Activated CD8-positive, alpha-beta T cell treated with anti-CD3 and anti-CD28 coated beads, Interleukin-2, amount 10 ng/mL, durations not matched to agents 7 days and 5 days (primary cell): Measurements from ENCODE around the gene E2F4. TPM values are rescaled to one million over a fixed set of nuclear protein-coding genes. Genes with fewer than 3 reads are reported as not detected.

Source experiments
- ATAC-seq: fragments of 150-1000 bp; cut with Tn5 transposase; one replicate; pipeline ENCODE4 v1.10.0; 2021; ENCODE audit warnings: moderate library complexity
- CTCF ChIA-PET: fragments of 350-600 bp; sonication (Branson Sonifier 250); formaldehyde crosslinking; loops from one replicate; lab custom pipeline; 2021; ENCODE audit warnings: antibody characterized with exemption; lab: Charles Lee
- POLR2A ChIA-PET: fragments of 350-600 bp; sonication (Branson Sonifier 250); formaldehyde crosslinking; loops from one replicate; lab custom pipeline; 2021; ENCODE audit warnings: antibody characterized with exemption; lab: Charles Lee
- DNase-seq: peaks from one replicate; pipeline ENCODE4 v3.0.0-alpha.2; 2020
- H3K27ac Mint-ChIP-seq: one replicate; pipeline ENCODE4 v1.8.0; 2021; ENCODE audit warnings: mild to moderate bottlenecking, mixed read lengths
- H3K27me3 Mint-ChIP-seq: one replicate; pipeline ENCODE4 v1.8.0; 2021; ENCODE audit warnings: low read depth, mixed read lengths
- H3K36me3 Mint-ChIP-seq: one replicate; pipeline ENCODE4 v1.8.0; 2021; ENCODE audit warnings: low read depth, mixed read lengths
- H3K4me1 Mint-ChIP-seq: one replicate; pipeline ENCODE4 v1.8.0; 2021; ENCODE audit warnings: low read depth, mixed read lengths
- H3K4me3 Mint-ChIP-seq: one replicate; pipeline ENCODE4 v1.8.0; 2021; ENCODE audit warnings: mild to moderate bottlenecking, mixed read lengths
- H3K9me3 Mint-ChIP-seq: one replicate; pipeline ENCODE4 v1.8.0; 2022; ENCODE audit warnings: mixed read lengths; ENCODE audit not compliant: insufficient read depth
- total RNA-seq, 2 experiments: library from RNA; stranded (reverse); gene quantifications; one replicate each; pipeline ENCODE4 v1.2.3, GENCODE V29; 2021

Gene E2F4
- total RNA-seq, 2 experiments from 2014 or later = 134 to 138 TPM

GRCh38 chr16:67202956-67203493, 11.1 kb downstream of the E2F4 start:
- H3K36me3 Mint-ChIP-seq = peaks cover 28% of the 10 kb centered on the region
- H3K27me3 Mint-ChIP-seq = no peaks in the 10 kb centered on the region
- ChIA-PET CTCF (no interaction called here), POLR2A (interaction anchor here (0.5 to 2.1 kb wide), 2 partner anchors 24 to 166 kb away, joined by 3 to 7 read pairs; partner anchors contain the start of gene TMEM208)
- no peak overlapping the region for H3K4me3 Mint-ChIP-seq
- no peak overlapping the region for H3K27ac Mint-ChIP-seq
- H3K9me3 Mint-ChIP-seq = no peaks in the 10 kb centered on the region
- ATAC-seq (no peak), DNase-seq (no peak)
- H3K4me1 Mint-ChIP-seq = no peaks in the 10 kb centered on the region

- DNase-seq (no peak), ATAC-seq (no peak)
- H3K36me3 Mint-ChIP-seq = peaks cover 24% of the 10 kb centered on the region
- ChIA-PET CTCF (interaction anchor here (1.0 kb wide), 1 partner anchor 194 kb away, joined by 3 read pairs; no protein-coding TSS in a partner anchor), POLR2A (interaction anchor here (2.1 kb wide), 1 partner anchor 23 kb away, joined by 7 read pairs; the partner anchor contains the start of gene TMEM208)
- H3K4me1 Mint-ChIP-seq = no peaks in the 10 kb centered on the region
- no peaks in the 10 kb centered on the region for H3K9me3 Mint-ChIP-seq
- H3K4me3 Mint-ChIP-seq = no peak overlapping the region
- H3K27me3 Mint-ChIP-seq = no peaks in the 10 kb centered on the region
- peak overlapping the region; percentile 25 for H3K27ac Mint-ChIP-seq
These were observed 12.1 kb downstream of the E2F4 start for GRCh38 chr16:67204076-67204475.

GRCh38 chr16:67206129-67206837, 14.3 kb downstream of the E2F4 start:
- no peaks in the 10 kb centered on the region for H3K27me3 Mint-ChIP-seq
- H3K9me3 Mint-ChIP-seq = no peaks in the 10 kb centered on the region
- CTCF ChIA-PET = interaction anchor here (0.5 kb wide), 1 partner anchor 9 kb away, joined by 3 read pairs; no protein-coding TSS in a partner anchor
- ATAC-seq = no peak
- no peak overlapping the region for H3K4me3 Mint-ChIP-seq
- peaks cover 10% of the 10 kb centered on the region for H3K36me3 Mint-ChIP-seq
- POLR2A ChIA-PET = no interaction called here
- DNase-seq = no peak
- peak overlapping the region; percentile 24 for H3K27ac Mint-ChIP-seq
- peaks cover 2% of the 10 kb centered on the region for H3K4me1 Mint-ChIP-seq

GRCh38 chr16:67206838-67207248, 14.9 kb downstream of the E2F4 start:
- H3K4me1 Mint-ChIP-seq = peaks cover 2% of the 10 kb centered on the region
- H3K27ac Mint-ChIP-seq = no peak overlapping the region
- POLR2A ChIA-PET = no interaction called here
- H3K9me3 Mint-ChIP-seq = no peaks in the 10 kb centered on the region
- ATAC-seq = no peak
- H3K27me3 Mint-ChIP-seq = no peaks in the 10 kb centered on the region
- CTCF ChIA-PET = interaction anchor here (0.5 kb wide), 1 partner anchor 9 kb away, joined by 3 read pairs; no protein-coding TSS in a partner anchor
- DNase-seq = no peak
- no peak overlapping the region for H3K4me3 Mint-ChIP-seq
- H3K36me3 Mint-ChIP-seq = peaks cover 9% of the 10 kb centered on the region

GRCh38 chr16:67207249-67208091, 15.5 kb downstream of the E2F4 start:
- peaks cover 2% of the 10 kb centered on the region for H3K4me1 Mint-ChIP-seq
- no peak for DNase-seq
- POLR2A ChIA-PET = no interaction called here
- H3K4me3 Mint-ChIP-seq = no peak overlapping the region
- H3K9me3 Mint-ChIP-seq = no peaks in the 10 kb centered on the region
- no peak for ATAC-seq
- no peaks in the 10 kb centered on the region for H3K27me3 Mint-ChIP-seq
- H3K27ac Mint-ChIP-seq = no peak overlapping the region
- H3K36me3 Mint-ChIP-seq = peaks cover 4% of the 10 kb centered on the region
- CTCF ChIA-PET = no interaction called here

GRCh38 chr16:67208154-67208896, 16.4 kb downstream of the E2F4 start:
- Mint-ChIP-seq H3K4me1 (peaks cover 2% of the 10 kb centered on the region), H3K27ac (peak overlapping the region; percentile 14), H3K4me3 (no peak overlapping the region), H3K9me3 (no peaks in the 10 kb centered on the region), H3K27me3 (no peaks in the 10 kb centered on the region), H3K36me3 (no peaks in the 10 kb centered on the region)
- ChIA-PET CTCF (interaction anchor here (1.0 to 1.9 kb wide), 2 partner anchors 10 to 99 kb away, joined by 3 to 6 read pairs; partner anchors contain the start of genes ELMO3 and PHAF1), POLR2A (no interaction called here)
- DNase-seq (no peak), ATAC-seq (no peak)

GRCh38 chr16:67209565-67209964, 17.6 kb downstream of the E2F4 start:
- no peak for DNase-seq
- Mint-ChIP-seq H3K27me3 (no peaks in the 10 kb centered on the region), H3K9me3 (no peaks in the 10 kb centered on the region), H3K4me3 (no peak overlapping the region), H3K36me3 (no peaks in the 10 kb centered on the region), H3K27ac (no peak overlapping the region), H3K4me1 (peaks cover 2% of the 10 kb centered on the region)
- no peak for ATAC-seq
- ChIA-PET POLR2A (interaction anchor here (0.6 to 1.2 kb wide), 2 partner anchors 27 to 29 kb away, joined by 3 read pairs; no protein-coding TSS in a partner anchor), CTCF (interaction anchor here (1.0 to 1.9 kb wide), 2 partner anchors 11 to 100 kb away, joined by 3 to 6 read pairs; partner anchors contain the start of genes ELMO3 and PHAF1)

GRCh38 chr16:67210069-67210937, 18.3 kb downstream of the E2F4 start:
- DNase-seq (no peak), ATAC-seq (no peak)
- Mint-ChIP-seq H3K4me3 (no peak overlapping the region), H3K9me3 (no peaks in the 10 kb centered on the region), H3K27ac (no peak overlapping the region), H3K27me3 (no peaks in the 10 kb centered on the region), H3K4me1 (peaks cover 2% of the 10 kb centered on the region), H3K36me3 (no peaks in the 10 kb centered on the region)
- CTCF ChIA-PET = interaction anchor here (1.0 to 1.9 kb wide), 2 partner anchors 12 to 55 kb away, joined by 3 to 6 read pairs; partner anchors contain the start of gene ELMO3
- POLR2A ChIA-PET = interaction anchor here (1.2 kb wide), 1 partner anchor 28 kb away, joined by 3 read pairs; no protein-coding TSS in a partner anchor

- Mint-ChIP-seq H3K4me1 (peaks cover 4% of the 10 kb centered on the region), H3K27me3 (no peaks in the 10 kb centered on the region), H3K9me3 (no peaks in the 10 kb centered on the region), H3K4me3 (no peak overlapping the region), H3K36me3 (no peaks in the 10 kb centered on the region), H3K27ac (no peak overlapping the region)
- ChIA-PET POLR2A (no interaction called here), CTCF (interaction anchor here (0.8 kb wide), 1 partner anchor 13 kb away, joined by 3 read pairs; no protein-coding TSS in a partner anchor)
- DNase-seq (no peak), ATAC-seq (no peak)
These were observed 19.7 kb downstream of the E2F4 start for GRCh38 chr16:67211674-67212073.

GRCh38 chr16:67212766-67213165, 20.8 kb downstream of the E2F4 start:
- ATAC-seq = no peak
- Mint-ChIP-seq H3K27me3 (no peaks in the 10 kb centered on the region), H3K36me3 (no peaks in the 10 kb centered on the region), H3K27ac (no peak overlapping the region), H3K9me3 (no peaks in the 10 kb centered on the region), H3K4me1 (peaks cover 14% of the 10 kb centered on the region), H3K4me3 (no peak overlapping the region)
- ChIA-PET POLR2A (interaction anchor here (1.3 kb wide), 1 partner anchor 11 kb away, joined by 3 read pairs; no protein-coding TSS in a partner anchor), CTCF (no interaction called here)
- DNase-seq = no peak
